Left renal cortex interstitium (tissue), 4 donors: ENCODE data around the gene ITGB7. TPM values are rescaled to one million over a fixed set of nuclear protein-coding genes. Genes with fewer than 3 reads are reported as not detected.
"Not testable (repeated sequence)": the region's sequence is repeated elsewhere in the genome, so short reads cannot be mapped to it uniquely, and the experiment has no call there.

Experiments
- DNase-seq, 4 donors: peaks; one replicate each; pipeline ENCODE4 v3.0.0-alpha.2; 2013; ENCODE audit warnings: low read depth in 4 of 4, low spot score in 2 of 4, missing footprints in 1 of 4
- polyA plus RNA-seq, 4 donors: library from polyadenylated mRNA; unstranded; fragments of 120-200 nt; gene quantifications; one replicate each; pipeline ENCODE4 v1.2.1, GENCODE V29; 2013; ENCODE audit not compliant: insufficient read length in 4 of 4

The ITGB7 gene
- polyA plus RNA-seq, 4 donors: 1.2 to 1.7 (median 1.3) TPM

- peak in 2 of 4 donors; percentile 74 for DNase-seq
Observed at GRCh38 chr12:53180931-53181645, 26.0 kb downstream of the ITGB7 start.

DNA sequence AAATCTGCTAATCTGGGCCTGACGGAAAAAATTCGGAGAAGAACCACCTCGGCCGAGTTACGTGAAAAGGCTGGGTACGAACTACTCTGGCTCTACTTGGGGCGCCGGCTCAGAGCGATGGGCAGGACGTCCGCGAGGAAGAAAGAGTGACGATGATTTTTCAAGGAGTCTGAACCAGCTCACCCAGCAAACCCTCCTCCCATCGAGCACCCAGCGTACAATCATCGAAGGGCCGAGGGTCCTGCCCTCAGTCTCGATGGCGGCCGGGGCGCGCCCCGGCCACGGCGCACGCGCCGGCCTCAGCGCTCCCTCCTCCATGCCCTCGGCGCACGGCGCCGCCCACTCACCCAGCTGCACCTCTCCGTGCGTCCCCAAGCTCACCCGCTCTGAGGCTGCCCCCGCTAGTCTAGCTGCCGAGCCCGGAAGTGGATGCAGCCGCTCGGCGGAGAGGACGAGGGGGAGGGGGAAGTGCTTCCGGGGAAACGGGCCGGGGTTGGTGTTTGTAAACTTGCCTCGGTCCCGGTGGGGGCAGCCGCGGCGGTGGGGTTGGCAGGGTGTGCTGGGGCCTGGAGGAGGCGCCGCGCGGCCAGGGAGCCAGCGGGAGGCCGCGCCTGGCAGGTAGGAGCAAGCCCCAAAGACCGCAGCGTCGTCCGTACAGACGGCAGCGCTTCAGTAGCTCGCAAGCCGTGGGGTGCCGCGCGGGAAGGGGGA is 26.7 kb downstream of the ITGB7 start, which contains the start of the genes CSAD and ZNF740:
CSAD (minus strand) TSS at position 706 of the 711 bp plus-strand sequence. CDS start 7,455 bp downstream, outside the sequence.
ZNF740 (plus strand) TSS at position 503 of the 711 bp plus-strand sequence. CDS start 1,262 bp downstream, outside the sequence.
- peak; percentile 84 to 95 (median 92) for DNase-seq

DNA sequence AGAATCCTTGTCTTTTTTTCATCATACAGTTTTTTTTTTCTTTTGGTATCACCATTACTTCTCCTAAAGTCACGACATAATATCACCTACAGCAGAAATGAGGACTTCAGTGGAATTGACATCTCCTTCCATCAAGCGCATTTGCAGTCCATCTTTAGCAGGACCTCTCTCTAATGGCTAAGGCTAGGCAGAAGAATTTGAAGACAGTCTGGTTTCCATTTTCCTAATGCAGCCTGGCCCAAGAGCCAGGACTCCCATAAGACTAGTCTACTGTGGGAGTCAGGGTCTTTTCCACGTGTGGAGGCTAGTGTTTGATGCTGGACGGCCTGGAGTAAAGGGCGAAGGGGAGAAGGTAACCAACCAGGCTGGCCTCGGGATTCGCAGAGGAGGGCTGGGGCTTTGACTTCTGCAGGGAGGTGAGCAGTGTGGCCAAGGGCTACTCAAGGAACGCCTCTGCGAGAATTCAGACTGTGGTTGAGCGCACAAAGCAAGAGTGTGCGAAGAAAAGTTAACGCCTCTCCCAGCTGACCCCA is 27.3 kb downstream of the ITGB7 start:
- peak in 1 of 4 donors; percentile 45 for DNase-seq

- DNase-seq: not testable (repeated sequence)
Observed at GRCh38 chr12:53178803-53179202, 28.2 kb downstream of the ITGB7 start.

DNA sequence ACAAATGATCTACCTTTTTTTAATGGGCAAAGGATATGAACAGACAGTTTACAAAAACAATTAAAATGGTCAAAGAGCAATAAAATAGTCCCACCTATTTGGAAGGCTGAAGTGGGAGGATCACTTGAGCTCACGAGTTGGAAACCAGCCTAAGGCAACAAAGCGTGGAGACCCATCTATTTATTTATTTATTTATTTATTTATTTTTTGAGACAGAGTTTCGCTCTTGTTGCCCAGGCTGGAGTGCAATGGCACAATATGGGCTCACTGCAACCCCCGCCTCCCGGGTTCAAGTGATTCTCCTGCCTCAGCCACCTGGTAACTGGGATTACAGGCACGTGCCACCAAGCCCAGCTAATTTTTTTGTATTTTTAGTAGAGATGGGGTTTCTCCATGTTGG is 29.6 kb downstream of the ITGB7 start:
- not testable (repeated sequence) for DNase-seq

DNA sequence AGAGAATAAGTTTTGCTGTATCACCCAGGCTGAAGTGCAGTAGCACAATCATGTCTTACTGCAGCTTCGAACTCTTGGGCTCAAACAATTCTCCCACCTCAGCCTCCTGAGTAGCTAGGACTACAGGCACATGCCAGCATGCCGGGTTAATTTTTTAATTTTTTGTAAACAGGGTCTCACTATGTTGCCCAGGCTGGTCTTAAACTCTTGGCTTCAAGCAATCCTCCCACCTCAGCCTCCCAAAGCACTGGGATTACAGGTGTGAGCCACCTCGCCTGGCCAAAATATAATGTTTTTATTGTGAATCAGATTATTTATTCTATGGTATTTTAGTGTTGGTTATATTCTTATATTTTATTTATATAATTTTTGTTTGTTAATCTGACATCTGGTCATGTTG is 30.3 kb downstream of the ITGB7 start:
- no peak for DNase-seq

GRCh38 chr12:53174881-53175491 is 32.1 kb downstream of the ITGB7 start:
- no peak for DNase-seq

DNA sequence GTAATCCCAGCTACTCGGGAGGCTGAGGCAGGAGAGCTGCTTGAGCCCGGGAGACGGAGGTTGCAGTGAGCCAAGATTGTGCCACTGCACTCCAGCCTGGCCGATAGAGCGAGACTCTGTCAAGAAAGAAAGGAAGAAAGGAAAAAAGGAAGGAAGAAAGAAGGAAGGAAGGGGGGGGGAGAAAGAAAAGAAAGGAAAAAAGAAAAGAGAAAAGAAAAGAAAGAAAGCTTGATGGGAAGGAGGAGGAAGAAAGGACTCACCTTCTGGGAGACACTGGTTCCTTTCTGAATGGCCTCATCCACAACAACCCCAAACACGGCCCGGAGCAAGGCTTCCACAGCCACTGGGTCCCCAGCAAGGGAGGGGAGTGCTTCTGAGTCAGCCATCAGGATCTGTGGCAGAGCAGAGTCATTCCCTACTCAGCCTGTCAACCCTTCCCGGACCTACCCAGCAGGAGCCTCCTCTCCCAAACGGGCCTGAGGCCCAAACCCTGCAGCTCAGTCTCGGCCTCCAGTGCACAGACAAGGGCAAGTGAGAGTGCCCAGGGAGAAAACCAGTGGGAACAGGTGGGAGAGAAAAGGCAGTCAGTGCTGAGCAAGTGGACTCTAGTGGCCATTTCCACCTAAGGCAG is 33.9 kb downstream of the ITGB7 start:
- DNase-seq: no peak

DNA sequence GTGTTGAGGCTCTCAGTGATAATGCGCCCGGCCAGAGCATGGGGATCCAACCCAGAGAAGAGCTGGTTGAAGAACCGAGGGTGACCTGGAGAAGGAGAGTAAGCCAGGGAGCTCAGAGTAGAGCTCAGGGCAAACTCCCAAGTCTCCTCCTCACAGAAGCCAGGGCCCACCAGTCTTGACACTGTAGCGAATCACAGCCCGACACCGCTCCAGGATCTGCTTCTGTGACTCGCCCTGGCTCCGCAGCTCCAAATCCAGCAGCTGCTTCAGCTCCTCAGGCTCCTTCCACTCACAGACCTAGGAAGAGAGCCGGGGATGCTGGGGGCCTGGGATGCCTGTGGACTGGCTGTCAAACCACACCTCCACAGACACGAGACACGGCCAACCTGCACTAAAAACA is 34.7 kb downstream of the ITGB7 start:
- no peak for DNase-seq

DNA sequence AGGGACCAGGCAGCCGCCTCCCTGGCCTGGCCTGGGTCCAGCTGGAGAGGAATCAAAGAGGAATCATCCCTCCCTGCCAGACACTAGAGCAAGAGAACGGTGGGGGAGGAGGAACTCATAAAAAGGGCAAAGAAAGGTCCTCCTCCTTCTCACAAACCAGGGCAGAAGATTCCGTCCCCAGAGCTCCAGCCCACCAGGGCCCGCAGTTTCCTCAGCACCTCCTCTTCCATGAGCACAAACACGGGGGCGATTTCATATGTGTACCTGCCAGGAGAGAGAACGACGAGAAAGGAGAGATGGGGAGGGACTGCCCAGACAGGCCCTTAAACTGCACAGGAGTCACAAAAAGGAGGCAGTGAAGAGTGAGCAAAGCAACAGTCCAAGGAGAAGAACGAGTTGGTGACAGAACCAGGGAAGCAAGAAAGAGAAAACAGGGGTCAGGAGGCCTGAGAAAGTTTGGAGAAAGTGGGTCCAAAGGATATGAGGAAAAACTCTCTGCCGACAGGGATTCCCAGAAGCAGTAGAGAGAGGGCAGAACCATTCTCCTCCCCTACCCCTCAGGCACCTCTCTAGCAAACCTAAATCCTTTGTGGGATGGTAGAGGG is 35.2 kb downstream of the ITGB7 start:
- DNase-seq: no peak

DNA sequence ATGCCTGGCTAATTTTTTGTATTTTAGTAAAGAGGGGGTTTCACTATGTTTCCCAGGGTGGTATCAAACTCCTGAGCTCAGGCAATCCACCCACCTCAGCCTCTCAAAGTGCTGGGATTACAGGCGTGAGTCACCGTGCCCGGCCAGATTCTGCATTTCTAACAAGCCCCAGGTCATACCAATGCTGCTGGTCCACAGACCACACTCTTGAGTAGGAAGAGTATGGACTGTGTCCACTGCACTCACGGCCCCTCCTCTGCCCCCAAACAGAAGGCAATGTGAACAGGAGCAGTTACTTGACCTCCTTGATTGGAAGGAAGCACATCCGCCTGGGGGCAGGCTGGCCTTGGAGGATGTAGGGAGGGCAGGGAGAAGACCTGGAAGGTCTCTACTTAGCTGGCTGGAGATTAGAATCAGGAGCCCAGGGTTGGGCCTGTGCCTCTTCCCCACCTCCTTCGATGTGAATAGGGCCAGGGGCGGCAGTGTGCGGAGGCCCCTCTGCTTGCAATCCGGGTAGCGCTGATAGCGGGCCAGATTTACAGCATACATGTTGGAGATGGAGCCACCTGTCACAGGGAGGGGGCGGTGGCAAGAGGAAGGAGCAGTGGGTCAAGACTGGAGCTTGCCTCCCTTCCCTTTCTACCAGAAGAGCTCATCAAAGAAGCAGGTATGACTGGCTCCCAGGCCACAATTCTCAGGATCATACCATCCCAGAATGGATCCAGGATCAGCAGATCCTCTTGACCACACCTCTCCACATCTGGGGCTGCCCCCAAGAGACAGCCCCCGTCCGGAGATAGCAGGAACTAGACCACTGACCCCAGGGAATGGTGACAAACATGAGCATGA is 36.0 kb downstream of the ITGB7 start:
- DNase-seq: no peak

DNA sequence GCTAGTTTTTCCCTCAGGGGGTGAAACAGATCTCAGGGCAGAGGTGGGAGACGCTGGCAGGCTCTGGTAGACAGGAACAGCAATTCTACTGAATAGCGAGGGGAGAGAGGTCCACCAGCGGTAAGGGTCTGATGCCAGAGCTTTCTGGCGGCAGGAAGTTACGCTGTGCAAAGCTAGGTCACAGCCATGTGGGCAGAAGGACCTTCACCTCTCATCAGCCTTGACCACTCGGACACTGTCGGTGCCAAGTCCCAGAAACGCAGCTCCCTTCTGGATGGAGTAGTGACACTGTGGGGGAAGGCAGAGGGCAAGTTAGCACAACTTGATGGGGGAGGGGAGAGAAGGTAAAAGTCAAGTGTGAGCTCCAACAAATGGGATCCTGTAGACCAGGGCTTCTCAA is 36.8 kb downstream of the ITGB7 start:
- no peak for DNase-seq

GRCh38 chr12:53169644-53170043 is 37.4 kb downstream of the ITGB7 start:
- no peak for DNase-seq

DNA sequence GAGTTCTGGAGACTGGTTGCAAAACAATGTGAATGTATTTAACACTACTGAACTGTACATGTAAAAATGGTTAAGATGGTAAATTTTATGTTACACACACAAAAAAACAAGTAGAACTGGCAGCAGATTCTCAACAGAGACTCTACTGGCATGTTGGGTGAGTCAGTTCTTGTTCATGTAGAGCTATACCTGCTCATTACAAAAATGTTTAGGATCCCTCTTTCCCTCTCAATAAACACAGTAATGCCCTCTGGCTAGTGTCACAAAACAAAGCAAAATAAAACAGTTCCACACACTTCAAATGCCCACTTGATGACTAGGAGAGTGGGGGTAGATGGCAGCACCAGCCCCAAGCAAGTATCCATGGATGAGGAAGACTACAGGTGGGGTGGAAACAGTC is 40.2 kb downstream of the ITGB7 start:
- DNase-seq: no peak

DNA sequence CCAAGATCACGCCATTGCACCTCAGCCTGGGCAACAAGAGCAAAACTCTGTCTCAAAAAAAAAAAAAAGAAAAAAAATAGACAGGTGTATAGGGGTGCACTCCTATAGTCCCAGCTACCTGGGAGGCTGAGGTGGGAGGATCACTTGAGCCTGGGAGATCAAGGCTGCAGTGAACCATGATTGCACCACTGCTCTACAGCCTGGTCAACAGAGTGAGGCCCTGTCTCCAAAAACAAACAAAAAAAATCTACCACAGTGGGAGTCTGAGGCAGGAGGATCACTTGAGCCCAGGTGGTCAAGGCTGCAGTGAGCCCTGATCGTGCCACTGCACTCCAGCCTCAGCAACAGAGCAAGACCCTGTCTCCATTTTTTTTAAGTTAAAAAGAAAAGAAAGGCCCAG is 44.0 kb downstream of the ITGB7 start:
- not testable (repeated sequence) for DNase-seq

- no peak for DNase-seq
Observed at GRCh38 chr12:53161119-53161911, 45.7 kb downstream of the ITGB7 start.

DNA sequence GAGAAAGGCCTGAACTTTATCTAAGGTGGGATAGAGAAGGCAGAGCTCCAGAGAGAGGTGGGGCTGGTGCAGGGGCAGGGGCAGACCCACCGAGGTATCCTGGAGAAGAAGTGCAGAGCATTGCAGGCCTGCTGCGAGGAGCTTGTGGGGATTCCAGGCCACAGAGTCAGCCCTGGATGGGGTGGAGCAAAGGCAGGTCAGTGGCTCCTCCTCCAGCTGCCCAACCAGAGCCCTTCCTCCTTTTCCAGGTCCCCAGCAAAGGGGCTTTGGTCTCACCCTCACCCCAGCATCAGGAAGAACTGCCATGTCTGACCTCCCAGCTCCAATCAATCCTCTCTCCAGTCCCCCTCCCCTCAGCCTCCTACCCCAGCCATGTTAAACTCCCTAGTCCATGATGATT is 46.4 kb downstream of the ITGB7 start:
- no peak for DNase-seq

DNA sequence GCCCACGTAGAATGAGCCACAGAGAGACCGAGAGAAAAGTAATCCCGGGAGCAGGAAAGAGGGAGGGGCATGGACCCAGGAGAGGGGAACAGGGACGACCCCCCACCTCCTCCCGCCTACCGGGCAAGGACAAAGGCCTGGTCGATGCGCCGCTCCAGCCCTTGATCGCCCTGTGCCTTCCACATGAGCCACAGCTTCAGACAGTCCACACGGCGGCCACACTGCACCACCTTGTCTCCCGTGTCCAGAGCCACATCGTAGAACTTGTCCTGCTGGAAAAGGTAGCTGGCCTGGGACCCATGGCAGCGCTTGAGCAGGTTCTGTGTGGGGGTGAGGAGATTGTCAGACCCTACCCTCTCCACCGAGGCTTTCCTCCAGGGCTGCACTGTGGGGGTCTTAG is 47.1 kb downstream of the ITGB7 start:
- no peak for DNase-seq
